OCI-LY7 (cell line): ENCODE data around the gene RNF8. TPM values are rescaled to one million over a fixed set of nuclear protein-coding genes. Genes with fewer than 3 reads are reported as not detected.
"Not testable (repeated sequence)": the region's sequence is repeated elsewhere in the genome, so short reads cannot be mapped to it uniquely, and the experiment has no call there.

ENCODE experiments used
- BruUV-seq: library from RNA; stranded (reverse); fragments of 400-500 nt; replicated peaks from 2 replicates; lab custom pipeline; 2021; lab: Mats Ljungman, UMichigan
- CTCF ChIA-PET: fragments of 300-600 bp; sonication (Branson Sonifier 250); formaldehyde crosslinking; loops from one replicate; lab custom pipeline; 2022; ENCODE audit warnings: antibody characterized with exemption; ENCODE audit not compliant: unreplicated experiment; lab: Charles Lee
- POLR2A ChIA-PET: fragments of 300-600 bp; sonication (Branson Sonifier 250); formaldehyde crosslinking; loops from one replicate; lab custom pipeline; 2022; ENCODE audit warnings: antibody characterized with exemption; lab: Charles Lee
- DNase-seq: peaks from one replicate; pipeline ENCODE4 v3.0.0-alpha.2; 2015; ENCODE audit warnings: low spot score
- H2AFZ ChIP-seq: fragments of 200-600 bp; sonication (generic), shearing (Covaris generic); 2 replicates; pipeline ENCODE4 v1.6.1; 2014; ENCODE audit warnings: mild to moderate bottlenecking, antibody characterized with exemption, low read length, moderate library complexity
- H3K27ac ChIP-seq: fragments of 200-600 bp; sonication (generic); 2 replicates; pipeline ENCODE4 v1.5.1; 2014; ENCODE audit warnings: mixed run types, low read depth, mild to moderate bottlenecking, moderate library complexity, low read length, inconsistent platforms; ENCODE audit not compliant: poor library complexity, severe bottlenecking
- H3K36me3 ChIP-seq: fragments of 200-600 bp; sonication (generic); 2 replicates; pipeline ENCODE4 v1.6.1; 2014; ENCODE audit warnings: mild to moderate bottlenecking, antibody characterized with exemption, low read length, moderate library complexity, mixed read lengths; ENCODE audit not compliant: insufficient read depth
- H3K4me1 ChIP-seq: fragments of 200-600 bp; sonication (generic); 2 replicates; pipeline ENCODE4 v1.5.1; 2014; ENCODE audit warnings: mild to moderate bottlenecking, low read length; ENCODE audit not compliant: insufficient read depth, poor library complexity, severe bottlenecking
- H3K4me2 ChIP-seq: fragments of 200-600 bp; sonication (generic); 2 replicates; pipeline ENCODE4 v1.6.1; 2014; ENCODE audit warnings: mild to moderate bottlenecking, low read length
- H3K4me3 ChIP-seq: fragments of 200-600 bp; sonication (generic); 2 replicates; pipeline ENCODE4 v1.5.1; 2014; ENCODE audit warnings: mild to moderate bottlenecking, low read depth, low read length; ENCODE audit not compliant: poor library complexity, severe bottlenecking
- H3K79me2 ChIP-seq: fragments of 200-600 bp; sonication (generic); 2 replicates; pipeline ENCODE4 v1.6.1; 2016; ENCODE audit warnings: low read depth, mild to moderate bottlenecking, low read length, moderate library complexity, mixed read lengths; ENCODE audit not compliant: insufficient read depth
- H3K9me2 ChIP-seq: fragments of 200-600 bp; sonication (generic); 2 replicates; pipeline ENCODE4 v1.6.1; 2016; ENCODE audit warnings: mild to moderate bottlenecking, low read length, mixed read lengths; ENCODE audit not compliant: insufficient read depth
- H3K9me3 ChIP-seq: fragments of 200-600 bp; sonication (generic); 2 replicates; pipeline ENCODE4 v1.6.1; 2014; ENCODE audit warnings: mild to moderate bottlenecking, mixed run types, low read length, mixed read lengths
- H4K20me1 ChIP-seq: fragments of 200-600 bp; sonication (generic); 2 replicates; pipeline ENCODE4 v1.6.1; 2014; ENCODE audit warnings: mild to moderate bottlenecking, antibody characterized with exemption, low read length, moderate library complexity, mixed read lengths; ENCODE audit not compliant: insufficient read depth
- EZH2phosphoT487 ChIP-seq: fragments of 200-600 bp; sonication (generic); IDR thresholded peaks from 2 replicates; pipeline ENCODE4 v1.6.1; 2018; ENCODE audit warnings: low read depth, borderline replicate concordance, mild to moderate bottlenecking, mixed run types, antibody characterized with exemption, low read length, moderate library complexity, mixed read lengths
- intact Hi-C: fragments of 100-400 bp; cut with micrococcal nuclease; formaldehyde crosslinking; loops from one replicate; pipeline ENCODE4 v1.10.0; 2022; ENCODE audit not compliant: unreplicated experiment
- total RNA-seq, 2 experiments: library from RNA; depleted of rRNA in 1 of 2; stranded (reverse); fragments of >200 nt in 1 of 2; shearing (Covaris generic) in 1 of 2; gene quantifications; 2 replicates each; pipeline ENCODE4 v1.2.3, GENCODE V29; 2014 to 2022
- TF ChIP-seq, protein P1 (sequence below): fragments of 200-600 bp; sonication (generic); conservative IDR thresholded peaks from 2 replicates; pipeline ENCODE4 v1.5.1; 2014; ENCODE audit warnings: mild to moderate bottlenecking, antibody characterized with exemption, low read length, moderate library complexity, mixed read lengths

Gene RNF8
- total RNA-seq, 2 experiments from 2014 or later = 19.7 to 21.8 TPM

DNA sequence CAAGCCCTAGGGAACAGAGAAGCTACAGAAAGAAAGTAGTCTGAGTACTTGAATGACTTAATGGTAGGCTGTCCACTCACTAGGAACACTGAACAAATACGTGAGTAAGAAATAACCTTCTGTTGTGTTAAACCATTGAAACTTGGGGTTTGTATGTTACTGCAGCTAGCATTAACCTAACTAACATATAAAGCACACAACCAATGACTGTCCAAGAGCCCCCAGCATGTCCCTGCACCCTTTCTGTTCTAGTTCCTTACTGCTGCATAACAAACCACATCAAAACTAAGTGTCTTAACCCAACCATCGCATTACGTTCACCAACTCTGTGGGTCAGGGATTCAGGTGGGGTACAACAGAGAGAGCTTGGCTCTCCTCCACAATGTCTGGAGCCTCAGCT lies 10.5 kb upstream of the RNF8 start:
- BruUV-seq = no TSS peak
- Histone ChIP-seq H2AFZ (no peak overlapping the region), H3K4me1 (no peaks in the 10 kb centered on the region), H4K20me1 (no peaks in the 10 kb centered on the region; the same call in 1 of the 2 replicates), H3K27ac (no peak overlapping the region), H3K4me3 (no peak overlapping the region), H3K9me3 (no peaks in the 10 kb centered on the region), H3K36me3 (no peaks in the 10 kb centered on the region), H3K4me2 (no peak overlapping the region), H3K79me2 (no peaks in the 10 kb centered on the region), H3K9me2 (no peaks in the 10 kb centered on the region)
- ChIA-PET POLR2A (no interaction called here), CTCF (no interaction called here)
- no peak for DNase-seq
- intact Hi-C loops = no loop called here
- TF ChIP-seq EZH2phosphoT487 = no peak
- TF ChIP-seq, protein P1, sequence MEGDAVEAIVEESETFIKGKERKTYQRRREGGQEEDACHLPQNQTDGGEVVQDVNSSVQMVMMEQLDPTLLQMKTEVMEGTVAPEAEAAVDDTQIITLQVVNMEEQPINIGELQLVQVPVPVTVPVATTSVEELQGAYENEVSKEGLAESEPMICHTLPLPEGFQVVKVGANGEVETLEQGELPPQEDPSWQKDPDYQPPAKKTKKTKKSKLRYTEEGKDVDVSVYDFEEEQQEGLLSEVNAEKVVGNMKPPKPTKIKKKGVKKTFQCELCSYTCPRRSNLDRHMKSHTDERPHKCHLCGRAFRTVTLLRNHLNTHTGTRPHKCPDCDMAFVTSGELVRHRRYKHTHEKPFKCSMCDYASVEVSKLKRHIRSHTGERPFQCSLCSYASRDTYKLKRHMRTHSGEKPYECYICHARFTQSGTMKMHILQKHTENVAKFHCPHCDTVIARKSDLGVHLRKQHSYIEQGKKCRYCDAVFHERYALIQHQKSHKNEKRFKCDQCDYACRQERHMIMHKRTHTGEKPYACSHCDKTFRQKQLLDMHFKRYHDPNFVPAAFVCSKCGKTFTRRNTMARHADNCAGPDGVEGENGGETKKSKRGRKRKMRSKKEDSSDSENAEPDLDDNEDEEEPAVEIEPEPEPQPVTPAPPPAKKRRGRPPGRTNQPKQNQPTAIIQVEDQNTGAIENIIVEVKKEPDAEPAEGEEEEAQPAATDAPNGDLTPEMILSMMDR = no peak

DNA sequence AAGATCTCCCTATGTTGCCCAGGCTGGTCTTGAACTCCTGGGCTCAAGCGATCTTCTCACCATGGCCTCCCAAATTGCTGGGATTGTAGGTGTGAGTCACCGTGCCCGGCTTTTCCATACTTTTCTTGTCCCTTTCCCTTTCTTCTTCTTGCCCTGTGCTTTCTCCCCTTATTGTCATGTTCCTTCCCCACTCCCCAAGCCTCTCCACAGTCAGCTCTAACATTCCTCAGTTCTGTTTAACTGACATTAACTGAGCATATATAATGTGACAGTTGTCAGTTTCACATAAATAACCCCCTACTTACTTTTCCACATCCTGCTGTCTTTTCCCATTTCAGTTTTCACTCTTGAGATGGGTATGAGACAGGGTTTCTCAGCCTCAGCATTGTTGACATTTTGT lies 9.5 kb upstream of the RNF8 start:
- BruUV-seq = no TSS peak
- ChIA-PET CTCF (no interaction called here), POLR2A (no interaction called here)
- DNase-seq = no peak
- H3K4me2 ChIP-seq = no peak overlapping the region
- no peaks in the 10 kb centered on the region; the same call in 1 of the 2 replicates for H4K20me1 ChIP-seq
- no peaks in the 10 kb centered on the region for H3K4me1 ChIP-seq
- TF ChIP-seq, protein P1 = no peak
- TF ChIP-seq EZH2phosphoT487 = no peak
- no peak overlapping the region for H3K27ac ChIP-seq
- no peaks in the 10 kb centered on the region for H3K9me3 ChIP-seq
- no peaks in the 10 kb centered on the region for H3K79me2 ChIP-seq
- intact Hi-C loops = no loop called here
- no peaks in the 10 kb centered on the region for H3K36me3 ChIP-seq
- H2AFZ ChIP-seq = no peak overlapping the region
- no peaks in the 10 kb centered on the region for H3K9me2 ChIP-seq
- no peak overlapping the region for H3K4me3 ChIP-seq

DNA sequence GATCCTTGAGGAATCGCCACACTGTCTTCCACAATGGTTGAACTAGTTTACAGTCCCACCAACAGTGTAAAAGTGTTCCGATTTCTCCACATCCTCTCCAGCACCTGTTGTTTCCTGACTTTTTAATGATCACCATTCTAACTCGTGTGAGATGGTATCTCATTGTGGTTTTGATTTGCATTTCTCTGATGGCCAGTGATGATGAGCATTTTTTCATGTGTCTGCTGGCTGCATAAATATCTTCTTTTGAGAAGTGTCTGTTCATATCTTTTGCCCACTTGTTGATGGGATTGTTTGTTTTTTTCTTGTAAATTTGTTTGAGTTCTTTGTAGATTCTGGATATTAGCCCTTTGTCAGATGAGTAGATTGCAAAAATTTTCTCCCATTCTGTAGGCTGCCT lies 8.0 kb upstream of the RNF8 start:
- H3K79me2 ChIP-seq, intact Hi-C loops, H3K9me3 ChIP-seq, DNase-seq, H3K4me2 ChIP-seq, H4K20me1 ChIP-seq, BruUV-seq, POLR2A ChIA-PET, H3K36me3 ChIP-seq, H3K4me3 ChIP-seq, CTCF ChIA-PET, H2AFZ ChIP-seq, H3K4me1 ChIP-seq, H3K27ac ChIP-seq, H3K9me2 ChIP-seq: not testable (repeated sequence)
